GM23248 (cell line): ENCODE results near the gene ENTPD2. TPM values are rescaled to one million over a fixed set of nuclear protein-coding genes. Genes with fewer than 3 reads are reported as not detected.

ENCODE experiments used
- DNase-seq: peaks from one replicate; pipeline ENCODE4 v3.0.0-alpha.2; 2015
- H2AFZ ChIP-seq: fragments of 200-600 bp; sonication (generic); 2 replicates; pipeline ENCODE4 v1.6.1; 2016; ENCODE audit warnings: antibody characterized with exemption
- H3F3A ChIP-seq: fragments of 200-600 bp; sonication (generic); 2 replicates; pipeline ENCODE4 v1.6.1; 2016; ENCODE audit warnings: mild to moderate bottlenecking, antibody characterized with exemption, mixed run types; ENCODE audit not compliant: insufficient read depth
- H3K27ac ChIP-seq: fragments of 200-600 bp; sonication (generic); 2 replicates; pipeline ENCODE4 v1.5.1; 2016; ENCODE audit warnings: mild to moderate bottlenecking
- H3K27me3 ChIP-seq: fragments of 200-600 bp; sonication (generic); replicated peaks from 2 replicates; pipeline ENCODE4 v1.6.1; 2016; ENCODE audit warnings: mild to moderate bottlenecking; ENCODE audit not compliant: insufficient read depth
- H3K36me3 ChIP-seq: fragments of 200-600 bp; sonication (generic); 2 replicates; pipeline ENCODE4 v1.6.1; 2016; ENCODE audit warnings: low read depth, mild to moderate bottlenecking
- H3K4me1 ChIP-seq: fragments of 200-600 bp; sonication (generic); 2 replicates; pipeline ENCODE4 v1.6.1; 2016; ENCODE audit warnings: mild to moderate bottlenecking; ENCODE audit not compliant: insufficient read depth
- H3K4me2 ChIP-seq: fragments of 200-600 bp; sonication (generic); one replicate; pipeline ENCODE4 v1.6.1; 2016; ENCODE audit warnings: mild to moderate bottlenecking; ENCODE audit not compliant: unreplicated experiment
- H3K4me3 ChIP-seq: fragments of 200-600 bp; sonication (generic); 2 replicates; pipeline ENCODE4 v1.5.1; 2016; ENCODE audit warnings: mild to moderate bottlenecking
- H3K79me2 ChIP-seq: fragments of 200-600 bp; sonication (generic); 2 replicates; pipeline ENCODE4 v1.6.1; 2016; ENCODE audit warnings: mild to moderate bottlenecking; ENCODE audit not compliant: insufficient read depth
- H3K9ac ChIP-seq: fragments of 200-600 bp; sonication (generic); 2 replicates; pipeline ENCODE4 v1.6.1; 2016; ENCODE audit warnings: mild to moderate bottlenecking
- H3K9me2 ChIP-seq: fragments of 200-600 bp; sonication (generic); 2 replicates; pipeline ENCODE4 v1.6.1; 2016; ENCODE audit warnings: mixed run types, mild to moderate bottlenecking, moderate library complexity; ENCODE audit not compliant: insufficient read depth
- H3K9me3 ChIP-seq: fragments of 200-600 bp; sonication (generic); one replicate; pipeline ENCODE4 v1.6.1; 2017; ENCODE audit warnings: low read depth
- H4K20me1 ChIP-seq: fragments of 200-600 bp; sonication (generic); 2 replicates; pipeline ENCODE4 v1.6.0; 2016; ENCODE audit not compliant: insufficient read depth
- EZH2 ChIP-seq: fragments of 200-600 bp; sonication (generic); IDR thresholded peaks from 2 replicates; pipeline ENCODE4 v1.6.1; 2018; ENCODE audit warnings: antibody characterized with exemption, mild to moderate bottlenecking; ENCODE audit not compliant: insufficient read depth, poor library complexity, severe bottlenecking
- EZH2phosphoT487 ChIP-seq: fragments of 200-600 bp; sonication (generic); IDR thresholded peaks from 2 replicates; pipeline ENCODE4 v1.6.1; 2018; ENCODE audit warnings: antibody characterized with exemption, moderate library complexity, mild to moderate bottlenecking, low read depth; ENCODE audit not compliant: insufficient read depth
- WGBS, 2 experiments: methylation state at CpG; one replicate each; pipeline ENCODE4 v1.1.6; 2015 to 2017; ENCODE audit warnings: low lambda C conversion rate in 2 of 2, low coverage in 1 of 2; ENCODE audit errors: missing lambda C conversion rate in 2 of 2; 5-methylcytosine and 5-hydroxymethylcytosine counted together
- in situ Hi-C: fragments of 300-500 bp; cut with MboI; formaldehyde crosslinking; loops from 2 replicates; pipeline ENCODE4 v1.15.0; 2020
- polyA plus RNA-seq: library from polyadenylated mRNA; unstranded; fragments of >200 nt; fragmentation: Nextera tagmentation; extraction: Ambion mirVana; gene quantifications from 2 replicates; pipeline ENCODE4 v1.2.1, GENCODE V29; 2016
- total RNA-seq: library from RNA; depleted of rRNA; stranded (reverse); fragments of >200 nt; shearing (Covaris generic); gene quantifications from 2 replicates; pipeline ENCODE4 v1.2.3, GENCODE V29; 2014

The ENTPD2 gene
- total and polyA plus RNA-seq, 2 experiments from 2014 or later: not detected

DNA sequence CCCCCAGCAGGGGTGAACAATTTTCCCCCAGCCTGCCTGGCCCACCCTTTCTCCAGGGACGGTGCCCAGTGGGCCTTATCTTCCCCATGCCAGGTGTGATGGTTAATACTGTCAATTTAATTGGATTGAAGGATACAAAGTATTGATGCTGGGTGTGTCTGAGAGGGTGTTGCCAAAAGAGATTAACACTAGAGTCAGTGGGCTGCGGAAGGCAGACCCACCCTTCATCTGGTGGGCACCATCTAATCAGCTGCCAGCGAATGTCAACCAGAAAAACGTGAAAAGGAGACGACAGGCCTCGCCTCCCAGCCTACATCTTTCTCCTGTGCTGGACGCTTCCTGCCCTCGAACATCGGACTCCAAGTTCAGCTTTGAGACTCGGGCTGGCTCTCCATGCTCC is 16.4 kb downstream of the ENTPD2 start:
- Histone ChIP-seq H3K4me1 (no peaks in the 10 kb centered on the region), H3K79me2 (no peaks in the 10 kb centered on the region), H3K36me3 (no peaks in the 10 kb centered on the region), H3K9me3 (no peaks in the 10 kb centered on the region), H4K20me1 (no peaks in the 10 kb centered on the region), H3F3A (no peaks in the 10 kb centered on the region), H3K27me3 (no peaks in the 10 kb centered on the region), H2AFZ (no peak overlapping the region), H3K4me2 (no peak overlapping the region), H3K9me2 (no peaks in the 10 kb centered on the region), H3K4me3 (no peak overlapping the region), H3K27ac (no peak overlapping the region), H3K9ac (no peak overlapping the region)
- WGBS, 2 experiments: 85 to 91% methylated on average over 10 of the region's 10 CpGs
- in situ Hi-C loops: loop anchor here (10.0 kb wide), 1 partner anchor 263 kb away; no protein-coding TSS in a partner anchor
- DNase-seq: no peak
- TF ChIP-seq EZH2phosphoT487: no peak
- no peak for TF ChIP-seq EZH2

GRCh38 chr9:137037035-137037434 is 16.8 kb downstream of the ENTPD2 start:
- in situ Hi-C loops: loop anchor here (10.0 kb wide), 1 partner anchor 262 kb away; no protein-coding TSS in a partner anchor
- Histone ChIP-seq H3K4me2 (no peak overlapping the region), H4K20me1 (no peaks in the 10 kb centered on the region), H3K27ac (no peak overlapping the region), H3K9me3 (no peaks in the 10 kb centered on the region), H3F3A (no peaks in the 10 kb centered on the region), H3K9ac (no peak overlapping the region), H2AFZ (no peak overlapping the region), H3K36me3 (no peaks in the 10 kb centered on the region), H3K79me2 (no peaks in the 10 kb centered on the region), H3K27me3 (no peaks in the 10 kb centered on the region), H3K4me3 (no peak overlapping the region), H3K9me2 (no peaks in the 10 kb centered on the region), H3K4me1 (no peaks in the 10 kb centered on the region)
- DNase-seq: no peak
- 69 to 74% methylated on average over 9 to 13 of the region's 13 CpGs for WGBS, 2 experiments
- TF ChIP-seq EZH2phosphoT487: no peak
- no peak for TF ChIP-seq EZH2

DNA sequence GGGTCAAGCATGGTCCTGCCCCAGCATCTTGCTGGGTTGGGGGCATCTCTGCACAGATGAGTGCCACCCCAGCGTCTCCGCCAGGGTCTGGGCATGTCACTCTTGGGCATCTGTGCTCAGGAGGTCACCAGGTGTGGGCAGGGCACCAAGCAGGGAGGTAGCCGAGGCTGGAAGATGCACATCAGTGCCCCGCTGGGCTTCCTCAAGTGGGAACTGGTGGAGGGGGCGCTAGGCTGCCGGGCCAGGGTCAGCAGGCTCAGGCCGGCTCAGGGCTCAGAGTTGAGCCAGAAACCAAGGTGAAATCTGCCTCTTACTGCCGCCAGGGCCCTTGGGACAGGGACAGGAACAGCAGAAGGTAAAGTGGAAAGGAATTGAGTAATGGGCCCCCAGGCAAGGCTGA is 17.9 kb downstream of the ENTPD2 start:
- no peak overlapping the region for H3K27ac ChIP-seq
- in situ Hi-C loops: loop anchor here (10.0 kb wide), 1 partner anchor 261 kb away; no protein-coding TSS in a partner anchor

GRCh38 chr9:137035507-137035834 is 18.4 kb downstream of the ENTPD2 start:
- no peaks in the 10 kb centered on the region for H3K9me3 ChIP-seq
- TF ChIP-seq EZH2: no peak
- TF ChIP-seq EZH2phosphoT487: no peak
- H3K9me2 ChIP-seq: no peaks in the 10 kb centered on the region
- no peak overlapping the region for H2AFZ ChIP-seq
- 16 to 28% methylated on average over 7 to 9 of the region's 9 CpGs for WGBS, 2 experiments
- no peaks in the 10 kb centered on the region for H3K36me3 ChIP-seq
- H4K20me1 ChIP-seq: no peaks in the 10 kb centered on the region
- H3K9ac ChIP-seq: no peak overlapping the region
- no peaks in the 10 kb centered on the region for H3K79me2 ChIP-seq
- H3K4me2 ChIP-seq: no peak overlapping the region
- H3F3A ChIP-seq: no peaks in the 10 kb centered on the region
- DNase-seq: no peak
- H3K4me1 ChIP-seq: no peaks in the 10 kb centered on the region
- H3K27me3 ChIP-seq: no peaks in the 10 kb centered on the region
- in situ Hi-C loops: loop anchor here (10.0 kb wide), 1 partner anchor 261 kb away; no protein-coding TSS in a partner anchor
- no peak overlapping the region for H3K4me3 ChIP-seq
- H3K27ac ChIP-seq: no peak overlapping the region

More for the DNA sequence above, 17.9 kb downstream of the ENTPD2 start:
- H2AFZ ChIP-seq: no peak overlapping the region
- H3K36me3 ChIP-seq: no peaks in the 10 kb centered on the region
- no peaks in the 10 kb centered on the region for H3K27me3 ChIP-seq
- H3K9ac ChIP-seq: no peak overlapping the region
- H3K4me1 ChIP-seq: no peaks in the 10 kb centered on the region
- no peak for DNase-seq
- no peak overlapping the region for H3K4me3 ChIP-seq
- H4K20me1 ChIP-seq: no peaks in the 10 kb centered on the region
- 75 to 79% methylated on average over 8 of the region's 8 CpGs for WGBS, 2 experiments
- no peaks in the 10 kb centered on the region for H3K9me2 ChIP-seq
- H3K4me2 ChIP-seq: no peak overlapping the region
- no peaks in the 10 kb centered on the region for H3F3A ChIP-seq
- TF ChIP-seq EZH2phosphoT487 (no peak), EZH2 (no peak)
- H3K79me2 ChIP-seq: no peaks in the 10 kb centered on the region
- no peaks in the 10 kb centered on the region for H3K9me3 ChIP-seq
